Lower leg skin (tissue), 3 donors: ENCODE data around the gene NEURL1.

Experiments
- CTCF ChIP-seq, 3 donors: fragments of 450-650 bp; IDR thresholded peaks; one replicate each; pipeline ENCODE4 v1.5.1; 2016; ENCODE audit warnings: antibody characterized with exemption in 3 of 3, mild to moderate bottlenecking in 3 of 3, moderate library complexity in 2 of 3
- POLR2A ChIP-seq, 2 donors: fragments of 450-650 bp; IDR thresholded peaks; one replicate each; pipeline ENCODE4 v1.6.1; 2016 to 2017; ENCODE audit warnings: antibody characterized with exemption in 2 of 2, mild to moderate bottlenecking in 1 of 2, moderate library complexity in 1 of 2

GRCh38 chr10:103560886-103561285 is 67.4 kb downstream of the NEURL1 start:
- TF ChIP-seq CTCF (IDR thresholded peaks at IDR 0.05) = no peak
- TF ChIP-seq POLR2A (IDR thresholded peaks at IDR 0.05) = no peak
